Bronchial epithelial cell (primary cell): ENCODE measurements around the gene OR2T29. TPM values are rescaled to one million over a fixed set of nuclear protein-coding genes. Genes with fewer than 3 reads are reported as not detected.
"Not testable (repeated sequence)": the region's sequence is repeated elsewhere in the genome, so short reads cannot be mapped to it uniquely, and the experiment has no call there.

Experiments
- DNase-seq: peaks from one replicate; pipeline ENCODE4 v3.0.0-alpha.2; 2010; ENCODE audit warnings: low read depth
- FAIRE-seq: peaks from 2 replicates; lab custom pipeline; 2011; peaks lifted over from hg19 to GRCh38; lab: Jason Lieb, UNC
- H3K27me3 ChIP-seq: 2 replicates; pipeline ENCODE4 v1.5.1; 2011; ENCODE audit warnings: low read length; ENCODE audit not compliant: control insufficient read depth, insufficient read depth
- H3K36me3 ChIP-seq: 2 replicates; pipeline ENCODE4 v1.5.1; 2011; ENCODE audit warnings: low read length; ENCODE audit not compliant: control insufficient read depth, insufficient read depth
- H3K4me3 ChIP-seq: 2 replicates; pipeline ENCODE4 v1.5.1; 2011; ENCODE audit warnings: mild to moderate bottlenecking, low read depth, low read length, control low read depth
- total RNA-seq: library from RNA; depleted of rRNA; stranded (reverse); fragments of >200 nt; gene quantifications from 2 replicates; pipeline ENCODE4 v1.2.1, GENCODE V29; 2014
- TF ChIP-seq, protein P1 (sequence below): IDR thresholded peaks from 2 replicates; pipeline ENCODE4 v1.5.1; 2011; ENCODE audit warnings: mild to moderate bottlenecking, moderate library complexity, low read length, control low read depth, inconsistent platforms; ENCODE audit not compliant: insufficient read depth, severe bottlenecking

Gene OR2T29
- total RNA-seq, 1 donor from 2014 or later, result not detected

DNA sequence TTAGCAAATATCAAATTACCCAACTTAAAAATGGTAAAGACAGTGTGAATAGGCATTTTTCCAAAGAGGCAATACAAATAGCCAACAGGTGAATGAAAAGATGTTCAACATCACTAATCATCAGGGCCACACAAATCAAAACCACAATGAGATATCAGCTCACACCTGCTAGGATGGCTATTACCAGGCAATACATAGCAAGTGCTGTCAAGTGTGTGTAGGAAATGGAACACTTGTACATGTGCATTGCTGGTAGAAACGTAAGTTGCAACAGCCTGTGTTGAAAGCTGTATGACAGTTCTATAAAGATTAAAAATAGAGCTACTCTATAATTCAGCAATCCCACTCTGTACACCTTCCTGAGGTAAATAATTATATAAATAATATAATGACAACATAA lies 9.5 kb upstream of the OR2T29 start:
- FAIRE-seq, H3K4me3 ChIP-seq, H3K36me3 ChIP-seq: not testable (repeated sequence)

GRCh38 chr1:248570811-248571210 lies 8.2 kb upstream of the OR2T29 start:
- FAIRE-seq, H3K36me3 ChIP-seq: not testable (repeated sequence)

More for the DNA sequence above, 9.5 kb upstream of the OR2T29 start:
- not testable (repeated sequence) for DNase-seq, H3K27me3 ChIP-seq

DNA sequence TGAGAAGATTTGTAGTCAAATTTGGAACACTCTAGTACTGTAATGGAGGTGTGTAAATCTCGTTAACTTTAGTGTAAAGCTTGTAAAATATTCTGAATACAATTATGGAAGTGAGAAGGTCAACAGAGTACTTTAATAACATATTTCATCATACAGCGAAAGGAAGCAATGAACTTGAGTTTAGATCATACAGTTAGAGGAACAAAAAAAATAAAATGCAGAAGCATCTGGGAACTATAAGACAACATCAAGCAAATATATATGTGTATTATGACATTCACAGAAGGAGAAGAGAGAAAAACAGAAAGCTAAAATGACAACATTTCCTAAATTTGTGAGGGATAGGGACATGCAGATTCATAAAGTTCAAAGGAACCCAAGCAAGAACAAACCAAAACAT lies 6.5 kb upstream of the OR2T29 start:
- not testable (repeated sequence) for FAIRE-seq, DNase-seq, H3K27me3 ChIP-seq, H3K36me3 ChIP-seq, H3K4me3 ChIP-seq

More at GRCh38 chr1:248570811-248571210, 8.2 kb upstream of the OR2T29 start:
- DNase-seq, H3K4me3 ChIP-seq, H3K27me3 ChIP-seq: not testable (repeated sequence)

- not testable (repeated sequence) for H3K36me3 ChIP-seq, DNase-seq, H3K4me3 ChIP-seq, H3K27me3 ChIP-seq
- FAIRE-seq, result peak; percentile 97
These were observed 3.2 kb upstream of the OR2T29 start for GRCh38 chr1:248565530-248566373.

- H3K27me3 ChIP-seq, H3K36me3 ChIP-seq, DNase-seq, H3K4me3 ChIP-seq: not testable (repeated sequence)
- FAIRE-seq, result peak; percentile 36
These were observed 11.5 kb downstream of the OR2T29 start for GRCh38 chr1:248551027-248551426.

DNA sequence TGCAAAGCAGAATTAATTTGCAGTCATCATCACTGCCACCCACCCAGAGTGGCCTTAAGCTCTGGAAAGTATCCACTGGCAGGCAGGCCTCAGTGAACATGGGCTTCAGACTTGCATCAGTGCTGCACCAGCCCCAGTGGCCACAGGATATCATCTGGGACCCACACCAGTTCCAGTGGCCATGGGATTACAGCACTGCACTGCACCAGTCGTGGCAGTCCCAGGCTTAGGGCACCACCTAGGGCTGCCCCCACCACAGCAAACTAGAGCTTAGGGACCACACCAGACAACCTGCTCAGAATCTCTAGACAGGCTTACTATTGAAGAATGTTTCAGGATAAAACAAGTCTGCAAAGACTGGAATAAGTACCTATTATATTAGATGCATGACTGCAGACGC lies 15.2 kb downstream of the OR2T29 start:
- not testable (repeated sequence) for H3K4me3 ChIP-seq, DNase-seq, H3K36me3 ChIP-seq, H3K27me3 ChIP-seq
- peak; percentile 99 for FAIRE-seq

- not testable (repeated sequence) for FAIRE-seq, H3K36me3 ChIP-seq, H3K27me3 ChIP-seq, DNase-seq, H3K4me3 ChIP-seq
These were observed 25.1 kb downstream of the OR2T29 start for GRCh38 chr1:248537449-248537848.

GRCh38 chr1:248521856-248522255 lies 40.7 kb downstream of the OR2T29 start:
- no peak for DNase-seq
- H3K27me3 ChIP-seq, result no peaks in the 10 kb centered on the region
- H3K4me3 ChIP-seq, result no peak overlapping the region
- TF ChIP-seq, protein P1, sequence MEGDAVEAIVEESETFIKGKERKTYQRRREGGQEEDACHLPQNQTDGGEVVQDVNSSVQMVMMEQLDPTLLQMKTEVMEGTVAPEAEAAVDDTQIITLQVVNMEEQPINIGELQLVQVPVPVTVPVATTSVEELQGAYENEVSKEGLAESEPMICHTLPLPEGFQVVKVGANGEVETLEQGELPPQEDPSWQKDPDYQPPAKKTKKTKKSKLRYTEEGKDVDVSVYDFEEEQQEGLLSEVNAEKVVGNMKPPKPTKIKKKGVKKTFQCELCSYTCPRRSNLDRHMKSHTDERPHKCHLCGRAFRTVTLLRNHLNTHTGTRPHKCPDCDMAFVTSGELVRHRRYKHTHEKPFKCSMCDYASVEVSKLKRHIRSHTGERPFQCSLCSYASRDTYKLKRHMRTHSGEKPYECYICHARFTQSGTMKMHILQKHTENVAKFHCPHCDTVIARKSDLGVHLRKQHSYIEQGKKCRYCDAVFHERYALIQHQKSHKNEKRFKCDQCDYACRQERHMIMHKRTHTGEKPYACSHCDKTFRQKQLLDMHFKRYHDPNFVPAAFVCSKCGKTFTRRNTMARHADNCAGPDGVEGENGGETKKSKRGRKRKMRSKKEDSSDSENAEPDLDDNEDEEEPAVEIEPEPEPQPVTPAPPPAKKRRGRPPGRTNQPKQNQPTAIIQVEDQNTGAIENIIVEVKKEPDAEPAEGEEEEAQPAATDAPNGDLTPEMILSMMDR, result no peak
- H3K36me3 ChIP-seq, result no peaks in the 10 kb centered on the region
- FAIRE-seq, result no peak

DNA sequence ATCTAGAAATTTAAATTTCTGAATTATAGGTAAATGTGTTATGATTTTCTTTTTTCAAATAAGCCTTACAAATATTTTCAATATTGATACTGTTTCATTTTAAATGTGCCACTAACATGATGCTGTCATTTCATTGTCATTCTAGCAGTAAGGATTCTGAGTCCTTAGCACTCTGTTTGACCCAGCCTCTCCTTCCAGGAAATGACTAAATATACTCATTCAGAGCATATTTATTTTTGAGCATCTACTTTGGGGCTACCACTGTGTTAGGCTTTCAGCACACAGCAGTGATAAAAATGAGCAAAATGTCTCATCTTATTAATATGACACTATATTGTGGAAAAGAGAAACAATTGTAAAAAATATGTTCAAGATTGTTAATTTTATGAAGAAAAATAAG lies 52.4 kb downstream of the OR2T29 start:
- not testable (repeated sequence) for H3K36me3 ChIP-seq, DNase-seq, H3K27me3 ChIP-seq, H3K4me3 ChIP-seq, FAIRE-seq

GRCh38 chr1:248507773-248508172 lies 54.8 kb downstream of the OR2T29 start, which contains the start of gene OR2G6:
TSS of gene OR2G6 (plus strand) at chr1:248508073. CDS start at chr1:248521647, 13,574 bp downstream.
- H3K4me3 ChIP-seq, H3K27me3 ChIP-seq, FAIRE-seq, H3K36me3 ChIP-seq, DNase-seq: not testable (repeated sequence)

Other genes starting within 250 kb of the OR2T29 start
- not detected in 2 replicates for gene OR2M7, start 238.2 kb downstream of the OR2T29 start, total RNA-seq
- not detected in 2 replicates for gene OR14C36, start 214.0 kb downstream of the OR2T29 start, total RNA-seq
- not detected in 2 replicates for gene OR2T4, start 201.1 kb downstream of the OR2T29 start, total RNA-seq
- gene OR2T6, start 187.0 kb downstream of the OR2T29 start, total RNA-seq, result not detected in 2 replicates
- gene OR2T1, start 159.7 kb downstream of the OR2T29 start, total RNA-seq, result not detected in 2 replicates
- gene OR2T2, start 117.1 kb downstream of the OR2T29 start, total RNA-seq, result not detected in 2 replicates
- gene OR2T3, start 89.4 kb downstream of the OR2T29 start, total RNA-seq, result not detected in 2 replicates
- gene OR2T5, start 74.2 kb downstream of the OR2T29 start, total RNA-seq, result not detected in 2 replicates
- gene OR2G6, start 54.7 kb downstream of the OR2T29 start, total RNA-seq, result not detected in 2 replicates
- not detected in 2 replicates for gene OR2T34, start 12.0 kb upstream of the OR2T29 start, total RNA-seq
- gene OR2T10, start 34.9 kb upstream of the OR2T29 start, total RNA-seq, result 0.13 TPM in 1 of 2 replicates, not detected in the other
- gene OR2T11, start 72.3 kb upstream of the OR2T29 start, total RNA-seq, result not detected in 2 replicates
- gene OR2T35, start 82.5 kb upstream of the OR2T29 start, total RNA-seq, result not detected in 2 replicates
- not detected in 2 replicates for gene OR2T27, start 92.8 kb upstream of the OR2T29 start, total RNA-seq
- gene OR14I1, start 140.0 kb upstream of the OR2T29 start, total RNA-seq, result not detected in 2 replicates
- not detected in 2 replicates for gene LYPD8, start 193.0 kb upstream of the OR2T29 start, total RNA-seq